OCI-LY7 (cell line): ENCODE measurements around the gene GSTM1.

Experiments
- EZH2phosphoT487 ChIP-seq: fragments of 200-600 bp; sonication (generic); IDR thresholded peaks from 2 replicates; pipeline ENCODE4 v1.6.1; 2018; ENCODE audit warnings: low read depth, borderline replicate concordance, mild to moderate bottlenecking, mixed run types, antibody characterized with exemption, low read length, moderate library complexity, mixed read lengths
- TF ChIP-seq, protein P1 (sequence below): fragments of 200-600 bp; sonication (generic); conservative IDR thresholded peaks from 2 replicates; pipeline ENCODE4 v1.5.1; 2014; ENCODE audit warnings: mild to moderate bottlenecking, antibody characterized with exemption, low read length, moderate library complexity, mixed read lengths

GRCh38 chr1:109639841-109640184 is 47.8 kb upstream of the GSTM1 start:
- TF ChIP-seq, protein P1, sequence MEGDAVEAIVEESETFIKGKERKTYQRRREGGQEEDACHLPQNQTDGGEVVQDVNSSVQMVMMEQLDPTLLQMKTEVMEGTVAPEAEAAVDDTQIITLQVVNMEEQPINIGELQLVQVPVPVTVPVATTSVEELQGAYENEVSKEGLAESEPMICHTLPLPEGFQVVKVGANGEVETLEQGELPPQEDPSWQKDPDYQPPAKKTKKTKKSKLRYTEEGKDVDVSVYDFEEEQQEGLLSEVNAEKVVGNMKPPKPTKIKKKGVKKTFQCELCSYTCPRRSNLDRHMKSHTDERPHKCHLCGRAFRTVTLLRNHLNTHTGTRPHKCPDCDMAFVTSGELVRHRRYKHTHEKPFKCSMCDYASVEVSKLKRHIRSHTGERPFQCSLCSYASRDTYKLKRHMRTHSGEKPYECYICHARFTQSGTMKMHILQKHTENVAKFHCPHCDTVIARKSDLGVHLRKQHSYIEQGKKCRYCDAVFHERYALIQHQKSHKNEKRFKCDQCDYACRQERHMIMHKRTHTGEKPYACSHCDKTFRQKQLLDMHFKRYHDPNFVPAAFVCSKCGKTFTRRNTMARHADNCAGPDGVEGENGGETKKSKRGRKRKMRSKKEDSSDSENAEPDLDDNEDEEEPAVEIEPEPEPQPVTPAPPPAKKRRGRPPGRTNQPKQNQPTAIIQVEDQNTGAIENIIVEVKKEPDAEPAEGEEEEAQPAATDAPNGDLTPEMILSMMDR = no peak
- TF ChIP-seq EZH2phosphoT487 = no peak
